Testis (tissue), 3 donors: Measurements from ENCODE around the gene HOMER2. TPM values are rescaled to one million over a fixed set of nuclear protein-coding genes. Genes with fewer than 3 reads are reported as not detected.
"Not testable (repeated sequence)": the region's sequence is repeated elsewhere in the genome, so short reads cannot be mapped to it uniquely, and the experiment has no call there.

Source experiments
- DNase-seq: peaks from one replicate; pipeline ENCODE4 v3.0.0-alpha.2; 2019
- H3K27ac ChIP-seq, 2 donors: fragments of 200-600 bp; sonication (generic); one replicate each; pipeline ENCODE4 v1.5.1; 2019
- H3K27me3 ChIP-seq: fragments of 200-600 bp; sonication (generic); one replicate; pipeline ENCODE4 v1.5.1; 2019
- H3K36me3 ChIP-seq: fragments of 200-600 bp; sonication (generic); one replicate; pipeline ENCODE4 v1.5.1; 2017; ENCODE audit warnings: low read depth; ENCODE audit errors: missing control alignments
- H3K4me1 ChIP-seq: fragments of 200-600 bp; sonication (generic); one replicate; pipeline ENCODE4 v1.5.1; 2019
- H3K4me3 ChIP-seq, 2 donors: fragments of 200-600 bp; sonication (generic); one replicate each; pipeline ENCODE4 v1.5.1; 2017 to 2019
- H3K9me3 ChIP-seq: fragments of 200-600 bp; sonication (generic); one replicate; pipeline ENCODE4 v1.5.1; 2017
- CTCF ChIP-seq, 3 experiments: fragments of 450-650 bp in 2 of 3; fragments of 200-600 bp in 1 of 3; sonication (generic) in 1 of 3; IDR thresholded peaks; one replicate each; pipeline ENCODE4 v1.5.1; 2016 to 2019; ENCODE audit warnings: antibody characterized with exemption in 3 of 3, mild to moderate bottlenecking in 2 of 3, moderate library complexity in 1 of 3
- POLR2A ChIP-seq: fragments of 450-650 bp; IDR thresholded peaks from one replicate; pipeline ENCODE4 v1.6.1; 2017; ENCODE audit warnings: antibody characterized with exemption, mild to moderate bottlenecking, moderate library complexity
- WGBS, 2 donors: methylation state at CpG; one replicate each; pipeline ENCODE4 v1.1.5; 2018; 5-methylcytosine and 5-hydroxymethylcytosine counted together
- intact Hi-C: fragments of 100-400 bp; cut with DNase I; formaldehyde crosslinking; loops from one replicate; pipeline ENCODE4 v1.15.1; 2023; ENCODE audit warnings: low total_unique reads
- polyA plus RNA-seq: library from polyadenylated mRNA; stranded (reverse); fragments of 350-450 nt; fragmentation: Illumina TruSeq; extraction: RNeasy Lipid Tissue Mini Kit (QIAGEN cat#74804); gene quantifications from one replicate; pipeline ENCODE4 v1.2.3, GENCODE V29; 2014; ENCODE audit warnings: low read depth, low replicate concordance; ENCODE audit not compliant: insufficient read depth
- total RNA-seq, 2 donors: library from RNA; depleted of rRNA; stranded (reverse); fragments of >200 nt; gene quantifications; one replicate each; pipeline ENCODE4 v1.2.3, GENCODE V29; 2016

The HOMER2 gene
- total and polyA plus RNA-seq, 3 donors from 2014 or later: 18.7 to 40.5 (median 38.5) TPM

- no peaks in the 10 kb centered on the region for H3K27me3 ChIP-seq
- WGBS, 2 donors: 65 to 70% methylated on average over 7 of the region's 7 CpGs
- H3K4me1 ChIP-seq: no peaks in the 10 kb centered on the region
- no peaks in the 10 kb centered on the region for H3K9me3 ChIP-seq
- intact Hi-C loops: no loop called here
- peak overlapping the region in 1 of 2 donors; percentile 24 for H3K27ac ChIP-seq
- no peaks in the 10 kb centered on the region for H3K36me3 ChIP-seq
- no peak for DNase-seq
- TF ChIP-seq POLR2A: no peak
- no peak for TF ChIP-seq CTCF (IDR thresholded peaks at IDR 0.05)
- no peak overlapping the region for H3K4me3 ChIP-seq
These were observed 81.7 kb downstream of the HOMER2 start for GRCh38 chr15:82870727-82871320.

GRCh38 chr15:82865981-82866380, 86.5 kb downstream of the HOMER2 start:
- H3K4me1 ChIP-seq, H3K27me3 ChIP-seq, H3K4me3 ChIP-seq, intact Hi-C loops, H3K36me3 ChIP-seq, H3K27ac ChIP-seq, DNase-seq, H3K9me3 ChIP-seq: not testable (repeated sequence)
- WGBS, 2 donors: 100% methylated on average over 1 to 3 of the region's 3 CpGs

GRCh38 chr15:82865581-82865980, 86.9 kb downstream of the HOMER2 start:
- intact Hi-C loops: not testable (repeated sequence)

GRCh38 chr15:82864967-82865366, 87.6 kb downstream of the HOMER2 start:
- Histone ChIP-seq H3K27ac (no peak overlapping the region), H3K27me3 (no peaks in the 10 kb centered on the region), H3K4me1 (no peaks in the 10 kb centered on the region), H3K4me3 (no peak overlapping the region), H3K36me3 (no peaks in the 10 kb centered on the region), H3K9me3 (no peaks in the 10 kb centered on the region)
- no peak for DNase-seq
- TF ChIP-seq CTCF (IDR thresholded peaks at IDR 0.05): no peak
- no peak for TF ChIP-seq POLR2A
- 78 to 91% methylated on average over 2 of the region's 2 CpGs for WGBS, 2 donors
- intact Hi-C loops: no loop called here

More at GRCh38 chr15:82865581-82865980, 86.9 kb downstream of the HOMER2 start:
- H3K27ac ChIP-seq, H3K27me3 ChIP-seq, H3K36me3 ChIP-seq, H3K4me1 ChIP-seq, H3K4me3 ChIP-seq, DNase-seq, H3K9me3 ChIP-seq: not testable (repeated sequence)
- 82 to 86% methylated on average over 4 of the region's 4 CpGs for WGBS, 2 donors

- Histone ChIP-seq H3K4me3 (no peak overlapping the region), H3K9me3 (no peaks in the 10 kb centered on the region), H3K27ac (no peak overlapping the region), H3K36me3 (no peaks in the 10 kb centered on the region), H3K4me1 (no peaks in the 10 kb centered on the region), H3K27me3 (no peaks in the 10 kb centered on the region)
- DNase-seq: no peak
- 87 to 88% methylated on average over 6 of the region's 6 CpGs for WGBS, 2 donors
- TF ChIP-seq CTCF (IDR thresholded peaks at IDR 0.05) (no peak), POLR2A (no peak)
- intact Hi-C loops: no loop called here
These were observed 89.6 kb downstream of the HOMER2 start for GRCh38 chr15:82862886-82863285.

- DNase-seq: no peak
- Histone ChIP-seq H3K36me3 (no peaks in the 10 kb centered on the region), H3K4me3 (no peak overlapping the region), H3K27ac (no peak overlapping the region), H3K4me1 (peaks cover 3% of the 10 kb centered on the region), H3K9me3 (no peaks in the 10 kb centered on the region), H3K27me3 (no peaks in the 10 kb centered on the region)
- 90 to 93% methylated on average over 11 of the region's 11 CpGs for WGBS, 2 donors
- intact Hi-C loops: no loop called here
- TF ChIP-seq CTCF (IDR thresholded peaks at IDR 0.05) (no peak), POLR2A (no peak)
These were observed 93.6 kb downstream of the HOMER2 start for GRCh38 chr15:82858932-82859331.
